Liver (tissue), 9 donors: Measurements from ENCODE around the gene VEGFB. TPM values are rescaled to one million over a fixed set of nuclear protein-coding genes. Genes with fewer than 3 reads are reported as not detected.

Source experiments
- DNase-seq: peaks from one replicate; pipeline ENCODE4 v3.0.0-alpha.2; 2017; ENCODE audit warnings: low spot score
- H3K27ac ChIP-seq, 2 donors: one replicate each; pipeline ENCODE4 v1.7.0; 2013; ENCODE audit warnings: inconsistent platforms in 2 of 2, low read length in 2 of 2, control low read depth in 1 of 2, low read depth in 1 of 2, mild to moderate bottlenecking in 1 of 2
- H3K27me3 ChIP-seq, 4 donors: one replicate each; pipeline versions ENCODE4 v1.6.1 to v1.7.0; 2013; ENCODE audit warnings: low read length in 3 of 4, inconsistent platforms in 1 of 4, mild to moderate bottlenecking in 1 of 4, moderate library complexity in 1 of 4; ENCODE audit not compliant: control insufficient read depth in 4 of 4, insufficient read depth in 4 of 4
- H3K36me3 ChIP-seq, 4 donors: one replicate each; pipeline versions ENCODE4 v1.6.1 to v1.7.0; 2013; ENCODE audit warnings: low read length in 3 of 4, mild to moderate bottlenecking in 3 of 4, low read depth in 1 of 4, moderate library complexity in 1 of 4; ENCODE audit not compliant: control insufficient read depth in 4 of 4, insufficient read depth in 3 of 4
- H3K4me1 ChIP-seq, 4 donors: one replicate each; pipeline versions ENCODE4 v1.6.1 to v1.7.0; 2013; ENCODE audit warnings: low read length in 3 of 4, mild to moderate bottlenecking in 3 of 4, moderate library complexity in 1 of 4; ENCODE audit not compliant: control insufficient read depth in 4 of 4, insufficient read depth in 4 of 4
- H3K4me3 ChIP-seq, 3 donors: one replicate each; pipeline versions ENCODE4 v1.6.1 to v1.7.0; 2013; ENCODE audit warnings: low read length in 3 of 3, control low read depth in 1 of 3, low read depth in 1 of 3, mild to moderate bottlenecking in 1 of 3
- H3K9ac ChIP-seq, 2 donors: one replicate each; pipeline ENCODE4 v1.7.0; 2013; ENCODE audit warnings: low read length in 2 of 2, mild to moderate bottlenecking in 2 of 2, moderate library complexity in 2 of 2, control low read depth in 1 of 2, low read depth in 1 of 2
- H3K9me3 ChIP-seq, 4 donors: one replicate each; pipeline versions ENCODE4 v1.6.1 to v1.7.0; 2013; ENCODE audit warnings: low read length in 3 of 4; ENCODE audit not compliant: control insufficient read depth in 4 of 4
- ATF3 ChIP-seq: IDR thresholded peaks from 2 replicates; pipeline ENCODE4 v1.6.1; 2016; ENCODE audit warnings: antibody characterized with exemption
- FOXA2 ChIP-seq: IDR thresholded peaks from 2 replicates; pipeline ENCODE4 v1.6.1; 2016; ENCODE audit warnings: antibody characterized with exemption
- HNF4A ChIP-seq, 2 donors: conservative IDR thresholded peaks; 2 replicates each; pipeline ENCODE4 v1.6.1; 2016; ENCODE audit warnings: antibody characterized with exemption in 2 of 2, mild to moderate bottlenecking in 2 of 2
- HNF4G ChIP-seq: IDR thresholded peaks from 2 replicates; pipeline ENCODE4 v1.6.1; 2016; ENCODE audit warnings: antibody characterized with exemption
- MAX ChIP-seq: IDR thresholded peaks from 2 replicates; pipeline ENCODE4 v1.6.1; 2016; ENCODE audit warnings: antibody characterized with exemption
- RAD21 ChIP-seq, 2 donors: IDR thresholded peaks; 2 replicates each; pipeline ENCODE4 v1.6.1; 2016; ENCODE audit warnings: antibody characterized with exemption in 2 of 2, mild to moderate bottlenecking in 2 of 2
- REST ChIP-seq: IDR thresholded peaks from 2 replicates; pipeline ENCODE4 v1.6.1; 2016; ENCODE audit warnings: antibody characterized with exemption, mild to moderate bottlenecking
- WGBS: extraction: QIAGEN DNeasy Blood & Tissue Kit; methylation state at CpG from one replicate; pipeline ENCODE4 v1.1.7; 2013; 5-methylcytosine and 5-hydroxymethylcytosine counted together
- polyA plus RNA-seq, 2 donors: library from polyadenylated mRNA; stranded (reverse) in 1 of 2; unstranded in 1 of 2; fragments of 200-250 nt in 1 of 2; fragments of >200 nt in 1 of 2; fragmentation: Nextera tagmentation in 1 of 2; extraction: Ambion mirVana in 1 of 2; gene quantifications; one replicate each; pipeline versions ENCODE4 v1.2.1 to v1.2.3, GENCODE V29; 2013 to 2015
- total RNA-seq, 2 donors: library from RNA; depleted of rRNA; stranded (reverse); fragments of >200 nt; gene quantifications; one replicate each; pipeline ENCODE4 v1.2.3, GENCODE V29; 2014
- donor health status: healthy.
- donor health status: healthy.
- donor health status: healthy.
- donor health status: healthy.
- donor health status: healthy.

Gene VEGFB
- total and polyA plus RNA-seq, 4 donors = 3.6 to 17.3 (median 10.7) TPM

GRCh38 chr11:64220271-64220670 lies 14.1 kb upstream of the VEGFB start:
- Histone ChIP-seq H3K27me3 (no peaks in the 10 kb centered on the region), H3K9ac (no peak overlapping the region), H3K4me1 (peaks cover 9 to 22% (median 18%) of the 10 kb centered on the region in 4 donors), H3K27ac (no peak overlapping the region), H3K4me3 (no peak overlapping the region), H3K36me3 (peaks cover 0 to 24% (median 9%) of the 10 kb centered on the region in 4 donors), H3K9me3 (no peaks in the 10 kb centered on the region)
- DNase-seq = no peak
- 95% methylated on average over 17 of the region's 17 CpGs for WGBS
- no peak for TF ChIP-seq HNF4A (conservative IDR thresholded peaks at IDR 0.05)
- TF ChIP-seq MAX = no peak
- no peak for TF ChIP-seq RAD21 (IDR thresholded peaks at IDR 0.05)
- no peak for TF ChIP-seq HNF4G
- no peak for TF ChIP-seq ATF3

GRCh38 chr11:64220798-64221197 lies 13.6 kb upstream of the VEGFB start:
- peaks cover 12 to 27% (median 22%) of the 10 kb centered on the region in 4 donors for H3K4me1 ChIP-seq
- no peak overlapping the region for H3K9ac ChIP-seq
- WGBS = 94% methylated on average over 14 of the region's 14 CpGs
- TF ChIP-seq FOXA2 (no peak), ATF3 (no peak)
- H3K9me3 ChIP-seq = no peaks in the 10 kb centered on the region
- H3K27me3 ChIP-seq = no peaks in the 10 kb centered on the region
- H3K36me3 ChIP-seq = peaks cover 0 to 24% (median 9%) of the 10 kb centered on the region in 4 donors
- DNase-seq = no peak
- H3K27ac ChIP-seq = no peak overlapping the region
- no peak overlapping the region for H3K4me3 ChIP-seq

GRCh38 chr11:64222651-64223000 lies 11.8 kb upstream of the VEGFB start:
- H3K4me3 ChIP-seq = no peak overlapping the region
- no peak overlapping the region for H3K27ac ChIP-seq
- no peak overlapping the region for H3K9ac ChIP-seq
- WGBS = 85% methylated on average over 9 of the region's 9 CpGs
- TF ChIP-seq RAD21 (IDR thresholded peaks at IDR 0.05) = no peak
- H3K9me3 ChIP-seq = no peaks in the 10 kb centered on the region
- no peaks in the 10 kb centered on the region for H3K27me3 ChIP-seq
- peaks cover 18 to 41% (median 32%) of the 10 kb centered on the region in 4 donors for H3K4me1 ChIP-seq
- no peak for DNase-seq
- peaks cover 0 to 24% (median 9%) of the 10 kb centered on the region in 4 donors for H3K36me3 ChIP-seq

GRCh38 chr11:64223001-64223651 lies 11.3 kb upstream of the VEGFB start:
- H3K9ac ChIP-seq = no peak overlapping the region
- peaks cover 18 to 41% (median 32%) of the 10 kb centered on the region in 4 donors for H3K4me1 ChIP-seq
- H3K9me3 ChIP-seq = no peaks in the 10 kb centered on the region
- TF ChIP-seq RAD21 (IDR thresholded peaks at IDR 0.05) (no peak), REST (no peak)
- no peak overlapping the region for H3K4me3 ChIP-seq
- WGBS = 89% methylated on average over 24 of the region's 24 CpGs
- no peaks in the 10 kb centered on the region for H3K27me3 ChIP-seq
- no peak overlapping the region for H3K27ac ChIP-seq
- DNase-seq = no peak
- peaks cover 0 to 24% (median 9%) of the 10 kb centered on the region in 4 donors for H3K36me3 ChIP-seq
